OCI-LY1 (cell line): Measurements from ENCODE around the gene ZNF846.

Experiments
- H2AFZ ChIP-seq: fragments of 200-600 bp; sonication (generic), shearing (Covaris generic); 2 replicates; pipeline ENCODE4 v1.6.0; 2014; ENCODE audit warnings: antibody characterized with exemption, mild to moderate bottlenecking, low read length
- H3F3A ChIP-seq: fragments of 200-600 bp; sonication (generic), shearing (Covaris generic); 2 replicates; pipeline ENCODE4 v1.6.0; 2014; ENCODE audit warnings: mild to moderate bottlenecking, antibody characterized with exemption, low read length, moderate library complexity; ENCODE audit not compliant: insufficient read depth
- H3K27ac ChIP-seq: fragments of 200-600 bp; sonication (generic); 2 replicates; pipeline ENCODE4 v1.5.1; 2014; ENCODE audit warnings: low read length, mixed run types, mild to moderate bottlenecking, low read depth; ENCODE audit not compliant: poor library complexity, severe bottlenecking
- H3K27me3 ChIP-seq: fragments of 200-600 bp; sonication (generic); 2 replicates; pipeline ENCODE4 v1.6.0; 2014; ENCODE audit warnings: antibody characterized with exemption, mild to moderate bottlenecking, low read length, moderate library complexity; ENCODE audit not compliant: insufficient read depth
- H3K36me3 ChIP-seq: fragments of 200-600 bp; sonication (generic); 2 replicates; pipeline ENCODE4 v1.6.1; 2014; ENCODE audit warnings: mild to moderate bottlenecking, antibody characterized with exemption, low read length, moderate library complexity, mixed read lengths; ENCODE audit not compliant: insufficient read depth
- H3K4me1 ChIP-seq: fragments of 200-600 bp; sonication (generic); 2 replicates; pipeline ENCODE4 v1.5.1; 2014; ENCODE audit warnings: mild to moderate bottlenecking, low read length, moderate library complexity; ENCODE audit not compliant: insufficient read depth, severe bottlenecking
- H3K4me2 ChIP-seq: fragments of 200-600 bp; sonication (generic), shearing (Covaris generic); 2 replicates; pipeline ENCODE4 v1.6.1; 2014; ENCODE audit warnings: low read length
- H3K4me3 ChIP-seq: fragments of 200-600 bp; sonication (generic); 2 replicates; pipeline ENCODE4 v1.5.1; 2014; ENCODE audit warnings: low read length, low read depth, mild to moderate bottlenecking, mixed read lengths; ENCODE audit not compliant: poor library complexity, severe bottlenecking
- H3K79me2 ChIP-seq: fragments of 200-600 bp; shearing (Covaris generic); 2 replicates; pipeline ENCODE4 v1.6.1; 2016; ENCODE audit warnings: mixed run types, low read length, mixed read lengths; ENCODE audit not compliant: insufficient read depth
- H3K9ac ChIP-seq: fragments of 200-600 bp; sonication (generic), shearing (Covaris generic); 2 replicates; pipeline ENCODE4 v1.6.1; 2014; ENCODE audit warnings: mild to moderate bottlenecking, low read length, mixed read lengths
- H3K9me2 ChIP-seq: fragments of 200-600 bp; sonication (generic), shearing (Covaris generic); 2 replicates; pipeline ENCODE4 v1.6.1; 2014; ENCODE audit warnings: low read depth, mild to moderate bottlenecking, low read length, mixed read lengths
- H3K9me3 ChIP-seq: fragments of 200-600 bp; shearing (Covaris generic); 2 replicates; pipeline ENCODE4 v1.6.1; 2014; ENCODE audit warnings: low read length, mixed read lengths
- H4K20me1 ChIP-seq: fragments of 200-600 bp; sonication (generic), shearing (Covaris generic); 2 replicates; pipeline ENCODE4 v1.6.0; 2016; ENCODE audit warnings: mild to moderate bottlenecking, low read length; ENCODE audit not compliant: insufficient read depth
- EZH2 ChIP-seq: fragments of 200-600 bp; sonication (generic), shearing (Covaris generic); IDR thresholded peaks from 2 replicates; pipeline ENCODE4 v1.8.0; 2017; ENCODE audit warnings: borderline replicate concordance, mixed run types, mild to moderate bottlenecking, antibody characterized with exemption, low read length, moderate library complexity, mixed read lengths
- TF ChIP-seq, protein P1 (sequence below): fragments of 200-600 bp; sonication (generic), shearing (Covaris generic); IDR thresholded peaks from 2 replicates; pipeline ENCODE4 v1.5.1; 2017; ENCODE audit warnings: mild to moderate bottlenecking, antibody characterized with exemption, low read length, moderate library complexity, mixed read lengths

ZNF846 gene

DNA sequence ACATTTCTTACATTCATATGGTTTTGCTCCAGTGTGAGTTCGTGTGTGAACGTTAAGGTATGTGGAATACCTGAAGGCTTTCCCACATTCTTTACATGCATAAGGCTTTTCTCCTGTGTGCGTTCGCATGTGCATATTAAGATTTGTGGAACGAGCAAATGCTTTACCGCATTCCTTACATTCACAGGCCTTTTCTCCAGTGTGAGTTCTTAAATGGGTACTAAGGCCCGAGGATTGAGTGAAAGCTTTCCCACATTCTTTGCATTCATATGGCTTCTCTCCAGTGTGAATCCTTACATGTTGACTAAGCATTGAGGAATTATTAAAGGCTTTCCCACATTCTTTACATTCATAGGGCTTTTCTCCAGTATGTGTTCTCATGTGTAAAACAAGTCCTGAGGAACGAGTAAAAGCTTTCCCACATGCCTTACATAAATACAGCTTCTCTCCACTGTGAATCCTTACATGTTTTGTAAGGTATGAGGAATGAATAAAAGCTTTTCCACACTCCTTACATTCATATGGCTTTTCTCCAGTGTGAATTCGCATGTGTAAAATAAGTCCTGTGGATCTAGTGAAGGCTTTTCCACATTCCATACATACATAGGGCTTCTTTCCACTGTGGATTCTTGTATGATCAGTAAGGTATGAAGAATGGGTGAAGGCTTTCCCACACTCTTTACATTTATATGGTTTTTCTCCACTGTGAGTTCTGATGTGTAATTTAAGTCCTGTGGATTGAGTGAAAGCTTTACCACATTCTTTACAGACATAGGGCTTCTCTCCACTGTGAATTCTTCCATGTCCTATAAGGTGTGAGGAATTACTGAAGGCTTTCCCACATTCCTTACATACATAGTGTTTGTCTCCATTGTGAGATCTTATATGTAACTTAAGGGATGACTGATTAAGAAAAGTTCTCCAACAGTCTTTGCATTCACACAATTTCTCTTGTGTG lies 10.7 kb downstream of the ZNF846 start:
- Histone ChIP-seq H3K36me3 (peaks cover 55% of the 10 kb centered on the region), H3K4me1 (no peaks in the 10 kb centered on the region), H3K9me2 (no peaks in the 10 kb centered on the region), H2AFZ (no peak overlapping the region), H3K27ac (no peak overlapping the region), H3K4me3 (no peak overlapping the region), H3K9ac (no peak overlapping the region), H4K20me1 (no peaks in the 10 kb centered on the region), H3K4me2 (no peak overlapping the region), H3K79me2 (no peaks in the 10 kb centered on the region), H3K27me3 (no peaks in the 10 kb centered on the region), H3F3A (no peaks in the 10 kb centered on the region), H3K9me3 (peaks cover 33% of the 10 kb centered on the region)
- TF ChIP-seq, protein P1, sequence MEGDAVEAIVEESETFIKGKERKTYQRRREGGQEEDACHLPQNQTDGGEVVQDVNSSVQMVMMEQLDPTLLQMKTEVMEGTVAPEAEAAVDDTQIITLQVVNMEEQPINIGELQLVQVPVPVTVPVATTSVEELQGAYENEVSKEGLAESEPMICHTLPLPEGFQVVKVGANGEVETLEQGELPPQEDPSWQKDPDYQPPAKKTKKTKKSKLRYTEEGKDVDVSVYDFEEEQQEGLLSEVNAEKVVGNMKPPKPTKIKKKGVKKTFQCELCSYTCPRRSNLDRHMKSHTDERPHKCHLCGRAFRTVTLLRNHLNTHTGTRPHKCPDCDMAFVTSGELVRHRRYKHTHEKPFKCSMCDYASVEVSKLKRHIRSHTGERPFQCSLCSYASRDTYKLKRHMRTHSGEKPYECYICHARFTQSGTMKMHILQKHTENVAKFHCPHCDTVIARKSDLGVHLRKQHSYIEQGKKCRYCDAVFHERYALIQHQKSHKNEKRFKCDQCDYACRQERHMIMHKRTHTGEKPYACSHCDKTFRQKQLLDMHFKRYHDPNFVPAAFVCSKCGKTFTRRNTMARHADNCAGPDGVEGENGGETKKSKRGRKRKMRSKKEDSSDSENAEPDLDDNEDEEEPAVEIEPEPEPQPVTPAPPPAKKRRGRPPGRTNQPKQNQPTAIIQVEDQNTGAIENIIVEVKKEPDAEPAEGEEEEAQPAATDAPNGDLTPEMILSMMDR, result no peak
- TF ChIP-seq EZH2, result no peak

DNA sequence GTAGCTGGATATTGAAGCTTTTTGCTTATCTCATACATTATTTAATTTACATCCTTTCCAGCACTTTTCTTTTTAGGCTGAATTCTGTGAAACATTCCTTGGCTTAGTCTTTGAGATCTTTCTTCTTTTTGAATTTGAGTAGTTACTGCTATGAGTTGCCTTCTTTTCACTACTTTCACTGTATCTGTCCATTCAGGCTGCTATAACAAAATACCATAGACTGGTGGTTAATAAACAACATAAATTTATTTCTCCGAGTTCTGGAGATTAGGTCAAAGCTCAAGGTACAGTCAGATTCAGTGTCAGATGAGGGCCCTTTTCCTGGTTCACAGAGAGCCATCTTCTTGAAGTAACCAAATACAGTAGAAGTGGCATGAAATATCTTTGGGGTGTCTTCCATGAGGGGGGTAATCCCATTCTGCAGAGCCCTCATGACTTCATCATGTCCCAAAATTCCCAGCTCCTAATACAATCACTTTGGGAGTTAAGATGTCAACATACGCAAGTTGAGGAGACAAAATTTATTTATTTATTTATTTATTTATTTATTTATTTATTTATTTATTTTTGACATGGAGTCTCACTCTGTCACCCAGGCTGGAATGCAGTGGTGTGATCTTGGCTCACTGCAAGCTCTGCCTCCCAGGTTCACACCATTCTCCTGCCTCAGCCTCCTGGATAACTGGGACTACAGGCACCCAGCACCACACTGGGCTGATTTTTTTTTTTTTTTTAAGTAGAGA lies 15.7 kb downstream of the ZNF846 start:
- H3K79me2 ChIP-seq, result no peaks in the 10 kb centered on the region
- no peak overlapping the region for H2AFZ ChIP-seq
- H3F3A ChIP-seq, result no peaks in the 10 kb centered on the region
- no peaks in the 10 kb centered on the region for H3K4me1 ChIP-seq
- H3K4me2 ChIP-seq, result no peak overlapping the region
- TF ChIP-seq, protein P1, result no peak
- no peak for TF ChIP-seq EZH2
- H4K20me1 ChIP-seq, result no peaks in the 10 kb centered on the region
- no peaks in the 10 kb centered on the region for H3K27me3 ChIP-seq
- peaks cover 9% of the 10 kb centered on the region for H3K36me3 ChIP-seq
- no peak overlapping the region for H3K9ac ChIP-seq
- peaks cover 16% of the 10 kb centered on the region for H3K9me3 ChIP-seq
- H3K9me2 ChIP-seq, result no peaks in the 10 kb centered on the region
- H3K4me3 ChIP-seq, result no peak overlapping the region
- H3K27ac ChIP-seq, result no peak overlapping the region

DNA sequence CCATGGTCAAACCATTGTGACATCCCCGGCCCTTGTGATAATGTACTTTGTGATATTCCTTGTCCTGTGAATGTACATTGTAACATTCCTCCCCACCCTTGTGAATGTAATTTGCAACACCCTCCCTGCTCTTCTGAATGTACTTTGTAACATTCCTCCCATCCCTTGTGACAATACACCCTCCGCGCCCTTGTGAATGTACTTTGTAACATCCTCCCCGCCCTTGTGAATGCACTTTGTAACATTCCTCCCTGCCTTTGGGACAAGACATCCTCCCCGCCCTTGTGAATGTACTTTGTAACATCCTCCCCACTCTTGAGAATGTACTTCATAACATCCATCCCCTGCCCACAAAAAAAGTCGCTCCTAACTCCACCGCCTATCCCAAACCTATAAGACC lies 17.1 kb downstream of the ZNF846 start:
- TF ChIP-seq, protein P1, result no peak
- TF ChIP-seq EZH2, result no peak
- Histone ChIP-seq H3K4me1 (no peaks in the 10 kb centered on the region), H3K27me3 (no peaks in the 10 kb centered on the region), H3F3A (no peaks in the 10 kb centered on the region), H3K4me3 (no peak overlapping the region), H3K9me3 (peaks cover 2% of the 10 kb centered on the region), H3K4me2 (no peak overlapping the region), H3K9me2 (no peaks in the 10 kb centered on the region), H3K79me2 (no peaks in the 10 kb centered on the region), H3K27ac (no peak overlapping the region), H2AFZ (no peak overlapping the region), H3K36me3 (no peaks in the 10 kb centered on the region), H4K20me1 (no peaks in the 10 kb centered on the region), H3K9ac (no peak overlapping the region)
